GM21423 (cell line): ENCODE results near the gene C5.
"Not testable (repeated sequence)": the region's sequence is repeated elsewhere in the genome, so short reads cannot be mapped to it uniquely, and the experiment has no call there.

Experiments
- ATAC-seq: cut with Tn5 transposase; IDR thresholded peaks from one replicate; pipeline ENCODE4 v1.9.1; 2021; ENCODE audit warnings: mild to moderate bottlenecking, moderate library complexity; ENCODE audit not compliant: unreplicated experiment

The C5 gene

GRCh38 chr9:120982836-120983235 is 67.2 kb downstream of the C5 start:
- ATAC-seq = no peak

GRCh38 chr9:120980951-120981350 is 69.1 kb downstream of the C5 start:
- no peak for ATAC-seq

GRCh38 chr9:120979797-120980196 is 70.3 kb downstream of the C5 start:
- ATAC-seq = no peak

- no peak for ATAC-seq
These were observed 71.1 kb downstream of the C5 start for GRCh38 chr9:120978987-120979386.

GRCh38 chr9:120977321-120977720 is 72.8 kb downstream of the C5 start:
- no peak for ATAC-seq

- ATAC-seq = no peak
These were observed 75.2 kb downstream of the C5 start for GRCh38 chr9:120974921-120975320.

- no peak for ATAC-seq
These were observed 75.9 kb downstream of the C5 start for GRCh38 chr9:120974181-120974580.

GRCh38 chr9:120971938-120972337 is 78.1 kb downstream of the C5 start:
- ATAC-seq = no peak

- ATAC-seq = not testable (repeated sequence)
These were observed 78.6 kb downstream of the C5 start for GRCh38 chr9:120971471-120971870.

GRCh38 chr9:120970244-120970643 is 79.8 kb downstream of the C5 start:
- ATAC-seq = no peak

GRCh38 chr9:120966013-120966369 is 84.1 kb downstream of the C5 start:
- no peak for ATAC-seq

GRCh38 chr9:120965344-120966012 is 84.6 kb downstream of the C5 start:
- no peak for ATAC-seq

GRCh38 chr9:120961936-120962335 is 88.1 kb downstream of the C5 start:
- no peak for ATAC-seq

- ATAC-seq = no peak
These were observed 90.1 kb downstream of the C5 start for GRCh38 chr9:120960001-120960400.

GRCh38 chr9:120956862-120957261 is 93.2 kb downstream of the C5 start:
- ATAC-seq = no peak

- no peak for ATAC-seq
These were observed 98.0 kb downstream of the C5 start for GRCh38 chr9:120951960-120952618.

GRCh38 chr9:120950421-120951388 is 99.4 kb downstream of the C5 start:
- ATAC-seq = peak; percentile 72

- no peak for ATAC-seq
These were observed 100.8 kb downstream of the C5 start for GRCh38 chr9:120949290-120949689.

GRCh38 chr9:120948824-120949223 is 101.3 kb downstream of the C5 start:
- no peak for ATAC-seq

- ATAC-seq = no peak
These were observed 102.9 kb downstream of the C5 start for GRCh38 chr9:120947222-120947621.

GRCh38 chr9:120946259-120946658 is 103.8 kb downstream of the C5 start:
- ATAC-seq = no peak

- no peak for ATAC-seq
These were observed 105.1 kb downstream of the C5 start for GRCh38 chr9:120944948-120945347.
